OCI-LY3 (cell line): Measurements from ENCODE around the gene TRIM71.

Experiments
- CTCF ChIP-seq: fragments of 200-600, 300-600 bp; sonication (generic); IDR thresholded peaks from 2 replicates; pipeline ENCODE4 v1.5.1; 2014; ENCODE audit warnings: antibody characterized with exemption, low read length, low read depth
- EZH2phosphoT487 ChIP-seq: fragments of 200-600 bp; shearing (Covaris generic); IDR thresholded peaks from 2 replicates; pipeline ENCODE4 v1.6.1; 2018; ENCODE audit warnings: antibody characterized with exemption, mixed run types, low read depth

- TF ChIP-seq CTCF, result no peak
- no peak for TF ChIP-seq EZH2phosphoT487
Observed at GRCh38 chr3:32831062-32831461, 13.3 kb downstream of the TRIM71 start.
